ENCODE data around the gene GCLM.
A peak's percentile ranks its signal among the peaks of the same experiment; 100 is the strongest.
"Not testable (repeated sequence)": the region's sequence is repeated elsewhere in the genome, so short reads cannot be mapped to it uniquely, and the experiment has no call there.

GCLM gene

GRCh38 chr1:93909146-93910050 is at the start of gene GCLM:
Gene GCLM, minus strand, starts transcription at chr1:93909430. Its CDS starts 267 bp downstream, at chr1:93909163.
- peak; percentile 92 for DNase-seq

- DNase-seq = no peak
These were observed 49.5 kb upstream of the GCLM start for GRCh38 chr1:93958726-93959100.

GRCh38 chr1:93958032-93958725 is 48.9 kb upstream of the GCLM start:
- no peak for DNase-seq

GRCh38 chr1:93955765-93956164 is 46.5 kb upstream of the GCLM start:
- no peak for DNase-seq

- DNase-seq = not testable (repeated sequence)
These were observed 37.9 kb upstream of the GCLM start for GRCh38 chr1:93947002-93947686.

- DNase-seq = no peak
These were observed 29.4 kb upstream of the GCLM start for GRCh38 chr1:93938461-93939145.

- no peak for DNase-seq
These were observed 28.8 kb upstream of the GCLM start for GRCh38 chr1:93937997-93938396.

GRCh38 chr1:93925206-93925605 is 16.0 kb upstream of the GCLM start:
- DNase-seq = no peak

- no peak for DNase-seq
These were observed 10.6 kb upstream of the GCLM start for GRCh38 chr1:93919780-93920179.

- no peak for DNase-seq
These were observed 8.1 kb upstream of the GCLM start for GRCh38 chr1:93917302-93917701.

GRCh38 chr1:93910880-93911279 is 1.6 kb upstream of the GCLM start:
- DNase-seq = not testable (repeated sequence)

- no peak for DNase-seq
These were observed 1.1 kb upstream of the GCLM start for GRCh38 chr1:93910305-93910704.

- peak; percentile 52 for DNase-seq
These were observed 660 bp downstream of the GCLM start for GRCh38 chr1:93908394-93909145.

- no peak for DNase-seq
These were observed 1.5 kb downstream of the GCLM start for GRCh38 chr1:93907718-93908117.

GRCh38 chr1:93906480-93906879 is 2.8 kb downstream of the GCLM start:
- no peak for DNase-seq

- no peak for DNase-seq
These were observed 3.5 kb downstream of the GCLM start for GRCh38 chr1:93905734-93906133.

GRCh38 chr1:93905051-93905450 is 4.2 kb downstream of the GCLM start:
- no peak for DNase-seq

- peak; percentile 38 for DNase-seq
These were observed 5.0 kb downstream of the GCLM start for GRCh38 chr1:93904228-93904627.

GRCh38 chr1:93900723-93901504 is 8.3 kb downstream of the GCLM start:
- no peak for DNase-seq

GRCh38 chr1:93899543-93900207 is 9.6 kb downstream of the GCLM start:
- no peak for DNase-seq

- no peak for DNase-seq
These were observed 20.3 kb downstream of the GCLM start for GRCh38 chr1:93888900-93889299.
